ENCODE results near the gene MMP24. TPM values are rescaled to one million over a fixed set of nuclear protein-coding genes. Genes with fewer than 3 reads are reported as not detected.

MMP24 gene
- total and polyA plus RNA-seq, 2 of the 13 experiments (the other 11 are each of a cell fraction or from before 2014, with no cell fraction given) = 0.29 to 0.35 TPM

DNA sequence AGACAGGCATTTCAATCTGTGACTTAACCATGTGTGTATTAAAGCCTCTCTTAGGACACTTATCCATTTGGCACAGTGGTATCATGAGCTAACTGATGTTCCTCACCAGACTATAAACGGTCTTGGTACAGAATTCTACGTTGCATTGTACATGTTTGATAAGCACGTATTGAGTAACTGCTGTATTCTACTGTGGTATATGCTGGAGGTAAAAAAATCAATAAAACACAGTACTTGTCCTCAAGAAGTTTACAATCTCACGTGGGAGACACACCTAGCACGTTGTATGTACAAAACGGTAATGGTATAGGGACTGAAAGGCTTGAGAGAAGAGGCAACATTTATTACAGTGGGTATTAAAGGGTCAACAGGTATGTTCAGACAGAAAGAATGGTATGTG lies 98.9 kb downstream of the MMP24 start:
- DNase-seq (ENCODE audit: low spot score) = no peak
- intact Hi-C loops (cut with micrococcal nuclease; ENCODE audit: unreplicated experiment) (no loop called here), in situ Hi-C loops (cut with HindIII; ENCODE audit: extremely low pct_ligation_motif_present, low pct_unique_long_range_greater_than_20kb) (no loop called here)
- no peaks in the 10 kb centered on the region for H3K79me2 ChIP-seq (ENCODE audit: insufficient read depth, low read length)
- H4K20me1 ChIP-seq (ENCODE audit: insufficient read depth, low read length) = no peaks in the 10 kb centered on the region
- 84% methylated on average over 6 of the region's 6 CpGs for WGBS (ENCODE audit: low lambda C conversion rate)
- H2AFZ ChIP-seq (ENCODE audit: low read length) = no peak overlapping the region
- POLR2A ChIA-PET = interaction anchor here (3.9 kb wide), 1 partner anchor 19 kb away, joined by 78 read pairs; no protein-coding TSS in a partner anchor
- H3K4me1 ChIP-seq (ENCODE audit: insufficient read depth, low read length) = peaks cover 58% of the 10 kb centered on the region
- CTCF ChIA-PET (ENCODE audit: low intra/inter-chr PET ratio, low total read pairs) = no interaction called here
- no peak overlapping the region for H3K9ac ChIP-seq (ENCODE audit: insufficient read depth, low read depth, low read length)
- TF ChIP-seq ZNF546 (CRISPR knock-in tag; conservative IDR thresholded peaks at IDR 0.05) (no peak), RCOR2 (CRISPR knock-in tag; IDR thresholded peaks at IDR 0.05) (0 out of 2 replicates have a peak, but pooled peaks have one; percentile 42), POGZ (CRISPR knock-in tag; IDR thresholded peaks at IDR 0.05) (no peak), ZNF589 (CRISPR knock-in tag; conservative IDR thresholded peaks at IDR 0.05) (no peak), NONO (IDR thresholded peaks at IDR 0.05) (no peak), NONO (CRISPR knock-in tag; conservative IDR thresholded peaks at IDR 0.05) (0 out of 2 replicates have a peak, but pooled peaks have one; percentile 34), ONECUT2 (CRISPR knock-in tag; IDR thresholded peaks at IDR 0.05) (peak; percentile 67; the same call in 1 of the 2 replicates), TEAD3 (CRISPR knock-in tag; optimal IDR thresholded peaks at IDR 0.05; ENCODE audit: borderline replicate concordance) (peak; percentile 12), ZNF883 (CRISPR knock-in tag; IDR thresholded peaks at IDR 0.05; ENCODE audit: not compliant biosample characterization) (no peak), HNRNPL (IDR thresholded peaks at IDR 0.05; ENCODE audit: low read depth, low read length) (no peak), ZNF34 (CRISPR knock-in tag; IDR thresholded peaks at IDR 0.05; ENCODE audit: borderline replicate concordance) (0 out of 2 replicates have a peak, but pooled peaks have one; percentile 2)
- H3K27ac ChIP-seq (ENCODE audit: extremely low read length, insufficient read depth, low read length) = peak overlapping the region; percentile 74
- H3K27me3 ChIP-seq (ENCODE audit: control insufficient read depth in 1 of 2, insufficient read depth in 2 of 2, low read length in 2 of 2) = no peaks in the 10 kb centered on the region
- no peaks in the 10 kb centered on the region for H3K9me3 ChIP-seq (ENCODE audit: low read length)
- ATAC-seq = no peak
- BruUV-seq (replicated peaks) = no TSS peak
- no peak overlapping the region for H3K4me3 ChIP-seq (replicated peaks in 1 of 3; ENCODE audit: insufficient read depth in 1 of 3, low read depth in 2 of 3, low read length in 3 of 3)
- no peaks in the 10 kb centered on the region for H3K36me3 ChIP-seq (replicated peaks in 1 of 2; ENCODE audit: control insufficient read depth in 1 of 2, insufficient read depth in 2 of 2, low read length in 2 of 2)
- H3K4me2 ChIP-seq (ENCODE audit: low read depth, low read length) = no peak overlapping the region
- FAIRE-seq = no peak

Data from HepG2 (cell line).